ENCODE results near the gene ARFGEF3. TPM values are rescaled to one million over a fixed set of nuclear protein-coding genes. Genes with fewer than 3 reads are reported as not detected.

The ARFGEF3 gene
- total RNA-seq, 1 experiment from 2014 or later = 7.8 TPM

GRCh38 chr6:138292482-138292881 lies 130.7 kb downstream of the ARFGEF3 start:
- no TSS peak for BruUV-seq (replicated peaks)
- POLR2A ChIA-PET (ENCODE audit: unreplicated experiment) = no interaction called here
- Histone ChIP-seq H3K36me3 (ENCODE audit: low read depth, low read length) (no peaks in the 10 kb centered on the region), H3K9me3 (ENCODE audit: low read length) (no peaks in the 10 kb centered on the region), H3K9me2 (replicated peaks; ENCODE audit: low read length) (no peaks in the 10 kb centered on the region), H2AFZ (ENCODE audit: low read length) (no peak overlapping the region), H3K27me3 (ENCODE audit: low read length) (no peaks in the 10 kb centered on the region), H3K79me2 (ENCODE audit: low read length) (no peaks in the 10 kb centered on the region), H3F3A (ENCODE audit: low read length, unreplicated experiment) (no peaks in the 10 kb centered on the region), H3K4me3 (ENCODE audit: low read length) (no peak overlapping the region), H3K4me1 (ENCODE audit: insufficient read depth, low read length) (peaks cover 11% of the 10 kb centered on the region), H4K20me1 (ENCODE audit: low read length) (no peaks in the 10 kb centered on the region), H3K4me2 (ENCODE audit: low read length) (no peak overlapping the region), H3K27ac (ENCODE audit: low read length) (no peak overlapping the region), H3K9ac (ENCODE audit: low read length) (no peak overlapping the region)
- no peak for TF ChIP-seq EZH2 (IDR thresholded peaks at IDR 0.05; ENCODE audit: low read length, unreplicated experiment)
- no peak for TF ChIP-seq CTCF (conservative IDR thresholded peaks at IDR 0.05; ENCODE audit: low read depth, low read length)
- ATAC-seq (no peak), DNase-seq (no peak)
- intact Hi-C loops (cut with micrococcal nuclease) = loop anchor here (10.0 kb wide), 1 partner anchor 288 kb away; no protein-coding TSS in a partner anchor
- CTCF ChIA-PET = no interaction called here

DNA sequence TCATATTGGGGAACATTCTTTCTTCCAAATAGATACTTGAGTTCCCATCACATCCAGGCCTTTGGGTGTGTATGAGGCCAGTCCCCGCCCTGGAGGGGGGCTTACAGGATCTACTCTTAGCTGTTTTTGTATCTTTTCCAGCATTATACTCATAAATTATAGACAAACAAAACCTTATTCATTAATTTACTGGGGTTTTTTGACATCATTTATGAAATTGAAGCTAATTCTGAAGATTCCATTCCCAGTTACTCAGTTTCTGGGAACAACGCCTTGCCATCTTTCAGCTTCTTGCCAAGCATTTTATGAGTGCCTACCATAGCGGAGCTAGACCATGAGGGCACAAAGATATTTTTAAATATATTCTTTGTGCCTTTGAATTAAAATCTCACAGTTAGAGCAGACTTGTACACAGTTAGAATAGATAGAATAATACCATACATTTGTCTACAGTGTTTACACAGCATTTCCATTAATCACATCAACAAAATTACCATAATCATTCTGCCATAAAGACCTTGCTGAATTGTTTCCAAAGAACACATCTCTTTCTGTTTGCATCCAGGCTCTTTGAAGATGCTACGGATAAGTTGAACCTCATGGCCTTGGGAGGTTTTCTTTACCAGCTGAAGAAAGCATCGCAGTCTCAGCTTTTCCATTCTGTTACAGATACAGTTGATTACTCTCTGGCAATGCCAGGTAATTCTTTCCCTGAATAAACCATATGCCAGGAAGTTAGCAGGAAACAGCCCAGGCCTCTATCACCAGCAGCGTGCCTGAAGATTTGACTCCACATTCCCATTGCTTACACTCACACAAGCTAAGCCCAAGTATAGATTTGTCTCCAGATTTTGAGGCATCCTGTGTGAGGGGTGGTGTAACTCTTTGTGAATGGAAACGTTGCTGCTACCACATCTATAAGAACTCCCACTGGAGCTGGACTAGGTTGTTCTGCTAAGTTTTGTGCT lies 132.0 kb downstream of the ARFGEF3 start:
- no peak for DNase-seq
- no TSS peak for BruUV-seq (replicated peaks)
- no peak; the same call in 1 of the 2 replicates for ATAC-seq
- Histone ChIP-seq H3K4me2 (ENCODE audit: low read length) (no peak overlapping the region), H3K4me1 (ENCODE audit: insufficient read depth, low read length) (peaks cover 3% of the 10 kb centered on the region; the same call in 1 of the 2 replicates), H3K9me2 (replicated peaks; ENCODE audit: low read length) (no peaks in the 10 kb centered on the region), H3K9me3 (ENCODE audit: low read length) (no peaks in the 10 kb centered on the region), H4K20me1 (ENCODE audit: low read length) (no peaks in the 10 kb centered on the region), H2AFZ (ENCODE audit: low read length) (no peak overlapping the region), H3K9ac (ENCODE audit: low read length) (no peak overlapping the region), H3K79me2 (ENCODE audit: low read length) (no peaks in the 10 kb centered on the region), H3K27me3 (ENCODE audit: low read length) (no peaks in the 10 kb centered on the region), H3K27ac (ENCODE audit: low read length) (no peak overlapping the region), H3K4me3 (ENCODE audit: low read length) (no peak overlapping the region), H3K36me3 (ENCODE audit: low read depth, low read length) (no peaks in the 10 kb centered on the region), H3F3A (ENCODE audit: low read length, unreplicated experiment) (no peaks in the 10 kb centered on the region)
- CTCF ChIA-PET = no interaction called here
- intact Hi-C loops (cut with micrococcal nuclease) = loop anchor here (10.0 kb wide), 1 partner anchor 289 kb away; no protein-coding TSS in a partner anchor
- POLR2A ChIA-PET (ENCODE audit: unreplicated experiment) = no interaction called here
- TF ChIP-seq EZH2 (IDR thresholded peaks at IDR 0.05; ENCODE audit: low read length, unreplicated experiment) (no peak), EZH2phosphoT487 (IDR thresholded peaks at IDR 0.05; ENCODE audit: borderline replicate concordance, low read length) (no peak), CTCF (conservative IDR thresholded peaks at IDR 0.05; ENCODE audit: low read depth, low read length) (no peak)

- H3K4me3 ChIP-seq (ENCODE audit: low read length) = no peak overlapping the region
- no peak overlapping the region for H3K27ac ChIP-seq (ENCODE audit: low read length)
- DNase-seq = no peak
- no peaks in the 10 kb centered on the region for H3F3A ChIP-seq (ENCODE audit: low read length, unreplicated experiment)
- no peaks in the 10 kb centered on the region; the same call in 1 of the 2 replicates for H3K36me3 ChIP-seq (ENCODE audit: low read depth, low read length)
- H3K79me2 ChIP-seq (ENCODE audit: low read length) = no peaks in the 10 kb centered on the region
- intact Hi-C loops (cut with micrococcal nuclease) = loop anchor here (10.0 kb wide), 1 partner anchor 292 kb away; no protein-coding TSS in a partner anchor
- POLR2A ChIA-PET (ENCODE audit: unreplicated experiment) = no interaction called here
- H3K27me3 ChIP-seq (ENCODE audit: low read length) = no peaks in the 10 kb centered on the region
- H3K9me3 ChIP-seq (ENCODE audit: low read length) = no peaks in the 10 kb centered on the region
- no peak overlapping the region for H2AFZ ChIP-seq (ENCODE audit: low read length)
- H3K4me1 ChIP-seq (ENCODE audit: insufficient read depth, low read length) = no peaks in the 10 kb centered on the region
- no peak for ATAC-seq
- TF ChIP-seq EZH2 (IDR thresholded peaks at IDR 0.05; ENCODE audit: low read length, unreplicated experiment) = no peak
- no peak for TF ChIP-seq CTCF (conservative IDR thresholded peaks at IDR 0.05; ENCODE audit: low read depth, low read length)
- TF ChIP-seq EZH2phosphoT487 (IDR thresholded peaks at IDR 0.05; ENCODE audit: borderline replicate concordance, low read length) = no peak
- CTCF ChIA-PET = no interaction called here
- no peak overlapping the region for H3K4me2 ChIP-seq (ENCODE audit: low read length)
- H4K20me1 ChIP-seq (ENCODE audit: low read length) = no peaks in the 10 kb centered on the region
- no TSS peak for BruUV-seq (replicated peaks)
- H3K9ac ChIP-seq (ENCODE audit: low read length) = no peak overlapping the region
- no peaks in the 10 kb centered on the region for H3K9me2 ChIP-seq (replicated peaks; ENCODE audit: low read length)
Measured at GRCh38 chr6:138296381-138296780, 134.6 kb downstream of the ARFGEF3 start.
